ENCODE data around the gene ZFP36.
A peak's percentile ranks its signal among the peaks of the same experiment; 100 is the strongest.
"Not testable (repeated sequence)": the region's sequence is repeated elsewhere in the genome, so short reads cannot be mapped to it uniquely, and the experiment has no call there.

The ZFP36 gene

GRCh38 chr19:39445196-39446111 lies 38.8 kb downstream of the ZFP36 start, which contains the start of gene SUPT5H:
Gene SUPT5H, plus strand, starts transcription at chr19:39445582. Its CDS starts 309 bp downstream, at chr19:39445891.
- peak; percentile 91 to 96 for DNase-seq (ENCODE audit: low read depth in 2 of 2)

- no peak for DNase-seq (ENCODE audit: low read depth in 2 of 2)
These were observed 39.9 kb downstream of the ZFP36 start for GRCh38 chr19:39446365-39447084.

DNA sequence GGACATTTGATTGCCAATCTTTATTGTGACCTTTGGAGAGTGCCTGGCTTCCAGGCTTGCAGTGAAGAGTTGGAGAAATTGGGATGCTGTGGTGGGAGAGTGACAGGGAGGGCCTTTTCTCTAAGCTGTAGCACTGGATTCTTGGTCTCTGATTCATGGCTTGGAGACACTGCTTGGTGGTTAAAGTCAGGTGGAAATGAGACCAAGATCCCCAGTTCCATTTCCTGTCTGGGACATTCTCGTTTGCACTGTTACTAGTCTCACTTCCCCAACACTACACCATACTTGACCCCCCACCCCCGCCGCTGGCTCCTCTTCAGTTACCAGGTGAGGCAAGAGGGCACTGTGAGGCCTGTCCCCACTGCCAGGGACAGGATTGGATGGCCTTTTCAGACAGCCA lies 41.6 kb downstream of the ZFP36 start:
- DNase-seq (ENCODE audit: low read depth in 2 of 2) = no peak

DNA sequence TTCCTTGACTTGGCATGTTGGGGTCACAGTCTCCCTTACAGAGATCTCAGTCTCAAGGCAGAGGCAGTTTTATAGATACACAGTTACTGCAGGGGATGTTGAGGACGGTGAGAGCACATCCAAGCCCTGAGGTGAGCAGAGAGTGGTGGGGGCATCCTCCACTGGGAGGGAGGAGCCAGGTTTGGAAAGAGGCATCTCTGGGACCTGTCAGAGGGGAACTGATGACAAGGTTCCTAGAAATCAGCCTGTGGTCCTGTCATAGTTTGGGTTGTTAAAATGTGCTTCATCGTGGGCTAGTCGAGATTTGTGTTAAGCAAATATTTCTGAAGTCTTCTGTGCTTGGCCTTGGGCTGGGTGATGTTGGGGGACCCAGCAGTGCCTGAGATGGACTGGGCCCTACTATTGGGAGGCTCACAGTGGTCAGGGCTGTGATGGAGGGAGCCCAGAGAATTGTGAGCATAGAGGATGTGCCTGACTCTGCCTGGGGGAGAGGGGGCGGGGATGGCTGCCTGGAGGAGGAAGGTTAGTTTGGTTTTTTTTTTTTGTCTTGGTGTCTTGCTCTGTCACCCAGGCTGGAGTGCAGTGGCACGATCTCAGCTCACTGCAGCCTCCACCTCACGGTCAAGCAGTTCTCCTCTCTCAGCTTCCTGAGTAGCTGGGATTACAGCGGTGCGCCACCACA lies 42.6 kb downstream of the ZFP36 start:
- no peak for DNase-seq (ENCODE audit: low read depth in 2 of 2)

- DNase-seq (ENCODE audit: low read depth in 2 of 2) = not testable (repeated sequence)
These were observed 44.6 kb downstream of the ZFP36 start for GRCh38 chr19:39451257-39451656.
